GM19468 (cell line): ENCODE measurements around the gene CNTN6.

Experiments
- ATAC-seq: cut with Tn5 transposase; IDR thresholded peaks from one replicate; pipeline ENCODE4 v1.9.1; 2021; ENCODE audit warnings: mild to moderate bottlenecking, moderate library complexity, moderate number of reproducible peaks; ENCODE audit not compliant: unreplicated experiment; ENCODE audit errors: extremely low read depth

Gene CNTN6

GRCh38 chr3:1092771-1093170 lies at the start of gene CNTN6:
CNTN6 (plus strand) TSS chr3:1093024; CDS start chr3:1148009, 54,985 bp downstream.
- ATAC-seq: no peak

- no peak for ATAC-seq
Observed at GRCh38 chr3:1048558-1048957, 44.3 kb upstream of the CNTN6 start.

DNA sequence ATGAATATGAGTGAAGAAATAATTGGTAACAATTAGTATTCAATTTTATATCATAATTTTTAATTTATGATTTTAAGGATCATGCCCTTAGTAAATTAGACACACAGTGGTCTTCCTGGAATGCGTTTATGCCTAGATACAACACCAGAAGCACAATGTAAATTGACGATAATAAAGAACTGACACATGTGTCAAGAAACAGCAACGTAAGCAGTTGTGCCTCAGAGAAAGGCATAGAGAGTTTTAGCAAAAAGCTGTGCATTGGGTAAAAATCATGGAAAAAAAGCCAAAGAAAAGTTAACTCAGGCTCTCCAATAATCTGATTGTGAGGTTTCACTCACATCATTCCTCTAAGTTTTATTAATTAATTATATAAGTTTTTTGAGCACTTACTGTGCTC lies 37.0 kb upstream of the CNTN6 start:
- ATAC-seq: no peak

DNA sequence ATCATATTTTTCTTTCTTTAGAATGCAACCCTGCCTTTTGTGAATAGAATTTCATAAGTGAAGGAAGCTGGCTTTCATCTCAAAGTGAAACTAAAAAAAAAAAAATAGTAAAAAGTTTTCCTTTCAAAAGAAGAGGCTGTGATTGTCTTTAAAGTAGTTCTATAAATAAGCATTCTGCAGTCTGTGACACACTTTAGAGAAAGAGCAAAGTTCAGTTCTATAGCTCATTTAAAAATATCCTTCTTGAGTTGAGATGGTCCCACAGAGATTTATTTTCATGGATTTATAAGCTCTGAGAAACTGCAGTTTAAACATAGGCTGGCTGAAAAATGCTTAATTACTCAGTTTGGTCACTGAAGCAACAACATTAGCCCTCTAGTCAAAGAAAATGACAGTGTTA lies 36.1 kb upstream of the CNTN6 start:
- ATAC-seq: no peak

DNA sequence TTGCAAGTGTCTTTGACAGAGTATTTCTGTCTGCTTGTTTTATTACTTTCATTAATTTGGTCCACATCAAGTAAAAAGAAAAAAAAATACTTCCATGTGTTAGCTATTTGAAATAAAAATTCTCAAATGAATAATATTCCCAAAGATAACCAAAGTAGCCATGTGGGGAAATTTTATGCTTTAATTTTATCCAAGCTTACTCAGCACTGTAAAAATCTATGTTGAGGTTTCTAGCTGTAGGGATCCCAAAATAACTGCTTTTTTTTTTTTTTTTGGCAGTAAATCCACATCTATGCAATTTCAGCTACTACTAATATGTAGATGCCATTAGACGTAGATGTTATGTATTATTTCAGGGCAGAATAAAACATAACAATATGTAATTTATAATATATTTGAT lies 35.4 kb upstream of the CNTN6 start:
- ATAC-seq: no peak

- no peak for ATAC-seq
Observed at GRCh38 chr3:1068985-1069384, 23.8 kb upstream of the CNTN6 start.

- ATAC-seq: no peak
Observed at GRCh38 chr3:1072041-1072440, 20.8 kb upstream of the CNTN6 start.

- ATAC-seq: no peak
Observed at GRCh38 chr3:1079662-1080061, 13.2 kb upstream of the CNTN6 start.

- no peak for ATAC-seq
Observed at GRCh38 chr3:1082108-1082507, 10.7 kb upstream of the CNTN6 start.

DNA sequence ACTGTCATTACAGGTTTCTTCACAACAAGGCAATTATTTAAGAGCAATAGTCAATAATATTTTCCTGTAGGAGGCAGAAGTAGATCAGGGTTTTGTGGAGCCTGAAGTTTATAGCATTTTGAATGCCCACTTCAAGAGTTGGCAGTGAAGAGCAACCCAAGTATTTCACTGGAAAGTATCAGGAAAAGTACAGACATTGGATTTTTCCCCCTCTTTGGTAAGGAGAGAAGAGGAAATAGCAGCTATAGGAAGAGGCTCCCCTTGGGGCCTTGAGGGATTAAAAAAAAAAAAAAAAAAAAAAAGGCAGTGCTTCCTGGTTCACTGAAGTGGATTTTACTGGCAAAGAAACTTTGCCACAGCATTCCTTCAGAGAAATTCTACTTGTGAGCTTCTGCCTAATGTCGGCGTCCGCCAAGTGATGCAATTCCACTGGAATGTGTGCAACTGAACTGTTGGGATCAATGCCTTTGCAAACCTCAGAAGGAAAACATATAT lies 5.7 kb upstream of the CNTN6 start:
- no peak for ATAC-seq

GRCh38 chr3:1088503-1088902 lies 4.3 kb upstream of the CNTN6 start:
- no peak for ATAC-seq

DNA sequence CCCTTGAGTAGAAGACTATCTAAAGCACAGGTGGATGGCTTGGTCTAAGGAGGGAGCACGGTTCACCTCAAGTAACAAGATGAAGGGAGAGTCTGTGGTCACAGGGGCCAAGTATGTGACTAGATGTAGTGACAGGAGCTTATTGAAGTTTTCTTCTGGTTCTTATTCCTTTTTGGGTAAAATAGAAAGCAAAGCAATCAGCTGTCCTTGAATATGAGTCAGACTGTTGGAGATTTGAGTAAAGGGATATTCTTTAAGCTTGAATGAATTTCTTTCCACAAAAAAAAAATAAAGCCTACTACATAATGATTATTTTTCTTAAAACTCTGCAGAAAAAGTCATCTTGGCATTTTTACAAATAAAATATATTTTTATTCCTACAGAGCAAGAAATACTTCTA lies 1.5 kb upstream of the CNTN6 start:
- no peak for ATAC-seq

GRCh38 chr3:1092061-1092460 lies 763 bp upstream of the CNTN6 start:
- ATAC-seq: no peak

- ATAC-seq: no peak
Observed at GRCh38 chr3:1093217-1093616, 393 bp downstream of the CNTN6 start.

DNA sequence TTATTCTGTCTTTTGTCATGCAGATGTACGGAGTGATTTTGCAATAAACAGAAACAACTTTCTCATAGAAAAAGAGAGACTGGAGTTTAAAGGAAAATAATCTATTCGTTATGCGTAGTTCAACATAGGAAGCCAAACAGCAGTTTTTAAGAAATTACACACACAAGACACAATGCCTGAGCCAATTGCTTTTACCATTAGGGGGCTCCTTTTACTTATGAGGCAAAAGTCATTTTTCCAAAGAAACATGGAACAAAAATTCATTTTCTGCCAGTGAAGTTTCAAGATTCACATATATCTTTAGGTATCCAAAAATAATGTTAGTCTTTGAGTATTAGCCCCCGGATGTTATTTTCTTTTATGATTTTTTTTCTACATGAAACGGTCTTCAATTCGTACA lies 10.7 kb downstream of the CNTN6 start:
- ATAC-seq: no peak

- ATAC-seq: no peak
Observed at GRCh38 chr3:1117843-1118473, 25.1 kb downstream of the CNTN6 start.

DNA sequence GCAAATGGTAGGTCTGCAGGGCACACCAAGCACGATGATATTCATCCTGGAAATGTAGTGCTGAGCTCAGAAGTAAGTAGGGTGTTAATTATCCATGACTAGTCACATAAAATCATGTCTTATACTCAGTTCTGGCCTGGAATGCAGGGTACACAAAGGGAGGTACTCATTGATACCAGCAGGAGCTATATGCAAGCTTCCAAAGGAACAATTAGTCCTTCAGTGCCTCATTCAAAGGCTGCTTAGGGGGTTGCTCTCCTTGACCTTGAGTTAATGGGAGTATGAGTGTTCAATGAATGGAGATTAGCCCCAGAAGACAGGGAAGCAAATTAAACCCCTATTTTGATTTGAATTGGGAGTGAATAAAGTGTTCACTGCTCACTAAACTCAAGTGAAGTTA lies 38.3 kb downstream of the CNTN6 start:
- no peak for ATAC-seq

GRCh38 chr3:1135194-1135593 lies 42.4 kb downstream of the CNTN6 start:
- ATAC-seq: no peak

- ATAC-seq: no peak
Observed at GRCh38 chr3:1138036-1138435, 45.2 kb downstream of the CNTN6 start.

DNA sequence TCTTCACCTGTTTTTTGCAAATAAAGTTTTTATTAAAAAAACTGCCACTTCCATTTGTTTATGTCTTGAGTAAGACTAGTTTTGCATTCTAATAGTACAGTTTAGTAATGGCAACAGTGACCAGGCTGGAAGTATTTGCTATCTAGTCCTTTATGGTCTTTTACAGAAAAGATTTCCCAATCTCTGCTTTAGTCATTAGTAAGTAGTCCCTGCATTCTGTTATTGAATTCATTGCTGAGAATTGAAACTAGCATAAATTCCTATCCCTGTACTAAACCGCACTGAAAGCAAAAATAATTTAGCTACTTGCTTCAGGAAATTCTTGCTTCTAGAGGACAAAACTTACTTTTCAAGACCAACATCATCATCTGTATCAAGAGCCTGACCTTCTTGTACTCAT lies 46.2 kb downstream of the CNTN6 start:
- ATAC-seq: no peak

GRCh38 chr3:1147326-1147725 lies 54.5 kb downstream of the CNTN6 start:
- no peak for ATAC-seq

GRCh38 chr3:1147819-1148218 lies 55.0 kb downstream of the CNTN6 start:
- ATAC-seq: no peak

- no peak for ATAC-seq
Observed at GRCh38 chr3:1164101-1164500, 71.3 kb downstream of the CNTN6 start.
